ENCODE data around the gene YOD1. TPM values are rescaled to one million over a fixed set of nuclear protein-coding genes. Genes with fewer than 3 reads are reported as not detected.

Gene YOD1
- total and polyA plus RNA-seq, 2 donors (not counting 3 experiments of a cell fraction or from before 2014, with no cell fraction given), result 1.2 to 5.9 TPM

DNA sequence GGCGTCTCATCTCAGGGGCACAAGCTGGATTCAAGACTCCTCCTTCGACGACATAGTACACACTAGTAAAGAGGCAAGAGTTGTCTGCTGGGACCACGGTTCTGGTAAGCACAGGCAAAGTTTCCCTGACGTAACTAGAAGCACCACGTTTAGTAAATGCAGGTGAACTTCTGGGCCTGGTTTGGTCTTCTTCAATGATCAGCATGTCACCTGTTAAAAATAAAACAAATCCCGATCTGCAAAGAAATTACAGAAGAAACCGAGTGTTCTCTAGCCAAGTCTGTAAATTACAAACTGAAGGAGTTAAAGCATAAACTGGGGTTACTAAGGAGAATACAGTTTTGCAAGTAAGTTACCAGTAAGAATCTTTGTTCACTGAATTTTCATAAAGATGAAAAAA, 1.5 kb downstream of the YOD1 start:
- Histone ChIP-seq H3K27ac (ENCODE audit: insufficient read depth, low read depth, low read length) (no peak overlapping the region), H3K36me3 (ENCODE audit: control insufficient read depth in 2 of 2, extremely low read depth in 1 of 2, insufficient read depth in 2 of 2, low read length in 2 of 2) (peaks cover 6 to 12% of the 10 kb centered on the region in 2 experiments), H4K20me1 (replicated peaks; ENCODE audit: control insufficient read depth, extremely low read depth, insufficient read depth, low read length) (peaks cover 7% of the 10 kb centered on the region), H3K9me1 (replicated peaks; ENCODE audit: control insufficient read depth, extremely low read depth, insufficient read depth, low read length) (no peaks in the 10 kb centered on the region), H3K9me3 (replicated peaks; ENCODE audit: control insufficient read depth, insufficient read depth, low read length) (no peaks in the 10 kb centered on the region), H3K27me3 (ENCODE audit: control insufficient read depth in 2 of 2, insufficient read depth in 2 of 2, low read length in 2 of 2) (peaks cover 0 to 2% of the 10 kb centered on the region in 2 experiments), H3K4me3 (replicated peaks in 1 of 3; ENCODE audit: insufficient read depth in 1 of 3, low read depth in 1 of 3, low read length in 3 of 3) (peak overlapping the region in 1 of 3 experiments; percentile 95), H3K79me2 (ENCODE audit: control insufficient read depth, insufficient read depth, low read length) (peaks cover 46% of the 10 kb centered on the region), H3K4me1 (ENCODE audit: control insufficient read depth, extremely low read depth, insufficient read depth, low read length) (peaks cover 15% of the 10 kb centered on the region), H2AFZ (ENCODE audit: low read depth, low read length) (no peak overlapping the region), H3K4me2 (ENCODE audit: insufficient read depth, low read length) (peak overlapping the region; percentile 91), H3K9ac (replicated peaks; ENCODE audit: extremely low read depth, insufficient read depth, low read length) (peak overlapping the region; percentile 83)
- FAIRE-seq (no peak), DNase-seq (ENCODE audit: low read depth, low spot score) (no peak)
- dilution Hi-C loops (cut with MboI; ENCODE audit: extremely low pct_ligation_motif_present, low sequenced_read_pairs) (no loop called here), intact Hi-C loops (cut with micrococcal nuclease) (no loop called here)
- BruUV-seq (replicated peaks), result no TSS peak
- TF ChIP-seq MAX (IDR thresholded peaks at IDR 0.05; ENCODE audit: insufficient read depth, insufficient read length) (no peak), POLR2A (IDR thresholded peaks at IDR 0.05; ENCODE audit: low read depth, low read length) (no peak), FOS (IDR thresholded peaks at IDR 0.05; ENCODE audit: borderline replicate concordance, insufficient read depth, low read length) (no peak), JUN (IDR thresholded peaks at IDR 0.05; ENCODE audit: borderline replicate concordance, insufficient read depth, insufficient read length, low read depth) (no peak), POLR2AphosphoS5 (IDR thresholded peaks at IDR 0.05; ENCODE audit: insufficient read depth, low read depth, low read length) (no peak), GATA2 (IDR thresholded peaks at IDR 0.05; ENCODE audit: insufficient read depth, insufficient read length, low read depth, low read length) (no peak), EZH2 (IDR thresholded peaks at IDR 0.05; ENCODE audit: borderline replicate concordance, low read depth, low read length, severe bottlenecking) (no peak)
- POLR2A ChIA-PET, result no interaction called here
- CTCF ChIA-PET, result interaction anchor here (0.6 to 2.2 kb wide), 11 partner anchors 11 to 1275 kb away, joined by 3 to 11 read pairs (median 3); no protein-coding TSS in a partner anchor

DNA sequence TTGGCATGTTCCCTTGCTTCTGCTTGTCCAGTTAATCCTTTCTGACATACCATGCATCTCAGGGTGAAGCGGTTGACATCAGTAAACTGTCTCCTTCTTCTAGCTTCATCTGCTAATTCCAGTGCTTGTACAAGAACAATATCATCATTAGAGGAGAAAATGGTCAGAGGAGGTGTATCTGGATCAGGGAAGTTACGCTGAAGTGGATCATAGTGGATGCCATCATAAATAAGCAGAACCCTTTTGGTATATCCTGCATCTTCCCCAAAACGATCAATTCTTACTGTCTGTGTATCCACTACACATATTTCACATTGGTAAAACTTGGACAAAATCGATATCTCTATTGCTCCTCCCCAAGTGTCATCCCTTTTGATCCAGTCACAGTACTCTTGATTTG, 2.0 kb downstream of the YOD1 start:
- ChIA-PET CTCF (interaction anchor here (1.1 to 2.2 kb wide), 3 partner anchors 11 to 356 kb away, joined by 3 to 11 read pairs (median 5); no protein-coding TSS in a partner anchor), POLR2A (no interaction called here)
- Histone ChIP-seq H2AFZ (ENCODE audit: low read depth, low read length) (no peak overlapping the region), H3K4me3 (replicated peaks in 1 of 3; ENCODE audit: insufficient read depth in 1 of 3, low read depth in 1 of 3, low read length in 3 of 3) (no peak overlapping the region), H3K9me3 (replicated peaks; ENCODE audit: control insufficient read depth, insufficient read depth, low read length) (no peaks in the 10 kb centered on the region), H3K4me1 (ENCODE audit: control insufficient read depth, extremely low read depth, insufficient read depth, low read length) (peaks cover 15% of the 10 kb centered on the region), H3K9me1 (replicated peaks; ENCODE audit: control insufficient read depth, extremely low read depth, insufficient read depth, low read length) (no peaks in the 10 kb centered on the region), H3K9ac (replicated peaks; ENCODE audit: extremely low read depth, insufficient read depth, low read length) (no peak overlapping the region), H3K79me2 (ENCODE audit: control insufficient read depth, insufficient read depth, low read length) (peaks cover 46% of the 10 kb centered on the region), H3K4me2 (ENCODE audit: insufficient read depth, low read length) (no peak overlapping the region), H3K27ac (ENCODE audit: insufficient read depth, low read depth, low read length) (no peak overlapping the region), H3K27me3 (ENCODE audit: control insufficient read depth in 2 of 2, insufficient read depth in 2 of 2, low read length in 2 of 2) (peaks cover 0 to 2% of the 10 kb centered on the region in 2 experiments), H4K20me1 (replicated peaks; ENCODE audit: control insufficient read depth, extremely low read depth, insufficient read depth, low read length) (peaks cover 7% of the 10 kb centered on the region), H3K36me3 (ENCODE audit: control insufficient read depth in 2 of 2, extremely low read depth in 1 of 2, insufficient read depth in 2 of 2, low read length in 2 of 2) (peaks cover 6 to 12% of the 10 kb centered on the region in 2 experiments)
- DNase-seq (ENCODE audit: low read depth, low spot score) (no peak), FAIRE-seq (no peak)
- dilution Hi-C loops (cut with MboI; ENCODE audit: extremely low pct_ligation_motif_present, low sequenced_read_pairs) (no loop called here), intact Hi-C loops (cut with micrococcal nuclease) (no loop called here)
- TF ChIP-seq POLR2AphosphoS5 (IDR thresholded peaks at IDR 0.05; ENCODE audit: insufficient read depth, low read depth, low read length) (no peak), MYC (IDR thresholded peaks at IDR 0.05; ENCODE audit: low read depth, low read length) (no peak), GATA2 (IDR thresholded peaks at IDR 0.05; ENCODE audit: insufficient read depth, insufficient read length, low read depth, low read length) (no peak), MAX (IDR thresholded peaks at IDR 0.05; ENCODE audit: insufficient read depth, insufficient read length) (no peak), POLR2A (IDR thresholded peaks at IDR 0.05; ENCODE audit: low read depth, low read length) (no peak)
- BruUV-seq (replicated peaks), result no TSS peak
